Measurements from ENCODE around the gene PODXL2.

PODXL2 gene

DNA sequence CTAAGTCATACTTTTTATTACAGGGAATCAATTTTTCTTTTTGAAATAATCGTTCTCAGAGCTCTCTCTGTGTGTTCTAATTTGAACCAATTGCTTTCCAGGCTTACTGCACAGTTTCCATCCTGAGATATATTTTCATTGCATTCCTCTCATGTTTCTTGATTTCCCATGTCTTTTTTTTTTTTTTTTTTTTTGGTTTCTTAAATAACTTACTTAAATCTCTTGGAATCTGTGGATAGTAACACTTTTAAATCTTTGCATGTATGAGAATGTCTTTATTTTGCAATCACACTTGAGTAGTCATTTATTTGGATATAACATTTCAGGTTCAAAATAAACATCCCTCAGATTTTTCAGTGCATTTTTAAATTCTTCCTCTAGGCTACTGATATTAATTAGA lies 29.2 kb downstream of the PODXL2 start:
- DNase-seq (ENCODE audit: low spot score): no peak

DNA sequence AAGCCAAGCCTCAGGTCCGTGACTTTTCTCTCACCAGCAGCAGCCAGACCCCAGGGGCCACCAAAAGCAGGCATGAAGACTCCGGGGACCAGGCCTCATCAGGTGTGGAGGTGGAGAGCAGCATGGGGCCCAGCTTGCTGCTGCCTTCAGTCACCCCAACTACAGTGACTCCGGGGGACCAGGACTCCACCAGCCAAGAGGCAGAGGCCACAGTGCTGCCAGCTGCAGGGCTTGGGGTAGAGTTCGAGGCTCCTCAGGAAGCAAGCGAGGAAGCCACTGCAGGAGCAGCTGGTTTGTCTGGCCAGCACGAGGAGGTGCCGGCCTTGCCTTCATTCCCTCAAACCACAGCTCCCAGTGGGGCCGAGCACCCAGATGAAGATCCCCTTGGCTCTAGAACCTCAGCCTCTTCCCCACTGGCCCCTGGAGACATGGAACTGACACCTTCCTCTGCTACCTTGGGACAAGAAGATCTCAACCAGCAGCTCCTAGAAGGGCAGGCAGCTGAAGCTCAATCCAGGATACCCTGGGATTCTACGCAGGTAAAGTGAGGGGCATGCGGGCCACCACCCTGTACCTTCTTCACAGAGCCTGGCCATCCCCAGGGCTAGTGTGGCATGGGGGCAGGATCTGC lies 31.8 kb downstream of the PODXL2 start:
- no peak for DNase-seq (ENCODE audit: low spot score)

DNA sequence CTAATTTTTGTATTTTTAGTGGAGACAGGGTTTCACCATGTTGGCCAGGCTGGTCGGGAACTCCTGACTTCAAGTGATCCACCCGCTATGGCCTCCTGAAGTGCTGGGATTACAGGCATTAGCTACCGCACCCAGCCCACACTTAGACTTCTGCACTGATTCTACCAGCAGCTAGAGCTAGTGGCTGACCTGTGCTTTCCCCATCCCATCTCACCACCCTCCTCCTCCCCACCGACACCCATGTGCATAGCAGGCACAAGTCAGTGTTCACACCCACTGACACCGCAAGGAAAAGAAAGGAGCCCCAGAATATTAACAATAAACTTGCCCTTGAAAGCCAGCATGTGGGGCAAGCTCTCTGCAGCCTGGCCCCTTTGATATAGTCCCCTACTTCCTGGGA lies 32.6 kb downstream of the PODXL2 start:
- no peak for DNase-seq (ENCODE audit: low spot score)

DNA sequence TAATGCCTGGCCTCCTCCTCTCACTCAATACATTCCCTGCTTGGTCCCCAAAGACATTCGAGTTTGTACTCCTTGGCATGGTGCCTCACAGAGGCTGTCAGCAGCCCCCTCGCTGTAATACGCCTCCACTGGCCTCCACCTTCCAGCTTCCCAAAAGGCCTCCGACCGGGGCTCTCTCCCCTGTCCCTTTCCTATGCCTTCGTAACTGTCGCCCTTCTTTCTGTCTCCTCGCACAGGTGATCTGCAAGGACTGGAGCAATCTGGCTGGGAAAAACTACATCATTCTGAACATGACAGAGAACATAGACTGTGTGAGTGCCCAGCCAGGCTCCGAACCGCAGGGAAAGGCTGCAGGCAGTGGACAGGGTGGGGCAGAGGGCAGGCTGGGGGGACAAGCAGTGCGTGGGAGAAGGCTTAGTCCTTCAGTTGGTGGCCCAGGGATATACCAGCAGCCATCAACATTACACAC lies 33.0 kb downstream of the PODXL2 start:
- DNase-seq (ENCODE audit: low spot score): no peak

DNA sequence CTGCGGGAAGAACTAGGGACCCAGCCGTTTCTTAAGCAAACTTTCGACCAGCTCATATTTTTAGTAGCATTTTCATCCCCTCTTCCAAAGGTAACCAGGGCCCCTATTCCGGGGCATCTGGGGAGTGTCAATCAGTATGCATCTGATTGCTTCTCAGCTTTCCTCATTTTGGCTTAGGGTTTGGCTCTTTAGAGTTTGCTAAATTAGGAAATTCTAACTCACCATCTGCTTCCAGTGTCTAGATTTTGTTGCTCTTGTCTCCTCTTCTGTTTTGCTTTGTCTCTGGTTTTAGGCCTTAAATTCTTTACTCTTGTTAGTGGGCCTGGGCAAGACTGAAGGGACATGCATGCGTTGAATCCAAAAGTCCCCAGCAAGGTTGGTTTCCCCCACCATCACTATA lies 34.2 kb downstream of the PODXL2 start:
- DNase-seq (ENCODE audit: low spot score): no peak

DNA sequence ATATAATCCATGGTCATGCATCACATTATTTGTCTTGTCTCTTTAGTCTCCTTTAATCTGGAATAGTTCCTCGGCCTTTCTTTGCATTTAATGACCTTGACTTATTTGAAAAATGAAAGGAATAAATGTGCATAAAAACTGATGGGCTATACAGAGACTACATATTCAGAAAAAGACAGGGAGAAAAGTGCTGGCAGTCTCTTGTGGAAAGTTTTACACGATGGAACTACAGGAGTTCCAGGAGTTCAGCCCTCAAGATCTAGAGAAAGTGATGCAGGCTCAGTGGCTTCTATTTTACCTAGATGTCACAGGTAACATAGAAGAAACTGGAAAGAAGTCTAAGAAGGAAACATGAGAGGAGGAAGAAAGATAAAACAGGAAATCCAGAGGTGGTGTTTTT lies 36.2 kb downstream of the PODXL2 start:
- no peak for DNase-seq (ENCODE audit: low spot score)

DNA sequence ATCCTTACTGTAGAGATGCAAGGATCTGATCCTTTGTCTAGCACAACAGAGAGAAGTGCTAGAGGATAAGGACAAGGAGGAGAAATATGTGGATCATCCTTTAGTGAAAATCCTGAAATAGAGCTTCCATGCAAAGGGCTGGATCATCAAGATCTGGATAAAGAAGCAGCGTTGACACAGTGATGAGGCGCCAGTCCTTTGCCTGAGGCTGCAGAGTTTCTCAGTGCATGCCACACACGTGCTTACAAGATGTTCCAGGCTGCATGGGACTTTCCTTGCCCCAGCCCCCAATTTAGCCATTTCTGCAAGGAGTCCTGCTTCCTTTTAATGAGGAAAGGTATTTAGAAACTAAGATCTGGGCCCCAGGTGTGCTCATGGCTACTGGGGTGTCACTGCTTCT lies 36.6 kb downstream of the PODXL2 start:
- DNase-seq (ENCODE audit: low spot score): no peak

DNA sequence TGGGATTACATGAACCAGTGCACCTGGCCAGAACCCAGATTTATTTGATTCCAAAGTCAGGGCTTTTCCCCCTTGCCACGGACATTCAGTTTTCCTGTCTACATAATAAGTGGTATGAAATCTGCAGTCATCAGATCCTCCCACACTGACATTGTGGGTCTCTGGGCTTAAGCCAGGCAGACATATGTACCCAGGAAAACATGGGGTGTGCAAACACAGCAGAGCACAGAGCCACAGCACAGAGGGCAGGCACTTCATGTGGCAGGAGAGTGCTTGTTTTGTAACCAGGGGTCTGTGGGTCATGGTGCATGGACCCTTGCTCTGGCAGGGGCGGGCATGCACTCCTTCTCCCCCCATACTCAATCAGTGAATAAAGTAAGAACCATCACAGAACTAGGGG lies 37.7 kb downstream of the PODXL2 start:
- DNase-seq (ENCODE audit: low spot score): no peak

DNA sequence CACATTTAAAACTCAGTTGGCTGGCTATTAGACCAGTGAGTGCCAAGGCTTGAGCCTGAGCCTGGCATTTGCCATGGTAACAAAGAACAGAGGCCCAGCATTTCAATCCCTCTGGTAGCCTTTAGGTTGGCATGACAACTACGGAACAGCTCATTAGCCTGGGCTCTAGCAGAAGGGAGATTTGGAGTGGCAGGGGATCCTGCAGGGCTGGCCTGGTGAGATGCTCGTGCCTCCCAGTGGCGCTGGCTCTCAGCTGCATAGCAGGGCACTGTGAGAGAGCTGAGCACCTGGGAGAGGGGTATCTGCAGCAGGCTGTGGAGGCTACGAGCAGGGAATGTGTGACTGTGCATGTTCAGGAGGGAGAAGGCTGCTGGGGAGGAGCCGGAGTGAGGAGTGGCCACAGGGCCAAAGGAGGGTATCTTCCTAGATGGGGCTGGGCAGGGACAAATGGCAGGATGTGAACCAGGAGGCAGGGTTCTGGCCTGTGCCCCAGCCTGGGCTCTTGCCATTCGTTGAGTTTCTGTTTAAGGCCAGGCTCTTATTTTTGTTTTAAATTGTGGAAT lies 38.2 kb downstream of the PODXL2 start:
- no peak for DNase-seq (ENCODE audit: low spot score)

DNA sequence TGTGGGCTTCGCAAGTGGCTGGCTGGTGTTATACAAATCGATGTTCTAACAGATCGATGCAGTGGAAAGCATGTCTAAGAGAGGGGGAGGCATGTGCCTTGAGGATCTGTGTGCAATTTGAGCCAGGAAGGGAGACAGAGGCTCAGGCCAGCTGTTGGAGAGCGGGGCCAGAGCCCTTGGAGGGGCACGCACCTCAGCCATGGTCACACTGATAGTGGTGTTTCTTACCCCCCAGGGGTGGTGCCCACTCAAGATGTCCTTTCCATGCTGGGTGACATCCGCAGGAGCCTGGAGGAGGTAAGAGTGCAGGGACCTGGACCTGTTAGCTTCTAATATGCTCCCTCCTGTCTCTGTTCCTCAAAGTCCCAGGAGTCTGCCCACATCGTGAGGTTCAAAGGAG lies 39.9 kb downstream of the PODXL2 start:
- DNase-seq (ENCODE audit: low spot score): no peak

DNA sequence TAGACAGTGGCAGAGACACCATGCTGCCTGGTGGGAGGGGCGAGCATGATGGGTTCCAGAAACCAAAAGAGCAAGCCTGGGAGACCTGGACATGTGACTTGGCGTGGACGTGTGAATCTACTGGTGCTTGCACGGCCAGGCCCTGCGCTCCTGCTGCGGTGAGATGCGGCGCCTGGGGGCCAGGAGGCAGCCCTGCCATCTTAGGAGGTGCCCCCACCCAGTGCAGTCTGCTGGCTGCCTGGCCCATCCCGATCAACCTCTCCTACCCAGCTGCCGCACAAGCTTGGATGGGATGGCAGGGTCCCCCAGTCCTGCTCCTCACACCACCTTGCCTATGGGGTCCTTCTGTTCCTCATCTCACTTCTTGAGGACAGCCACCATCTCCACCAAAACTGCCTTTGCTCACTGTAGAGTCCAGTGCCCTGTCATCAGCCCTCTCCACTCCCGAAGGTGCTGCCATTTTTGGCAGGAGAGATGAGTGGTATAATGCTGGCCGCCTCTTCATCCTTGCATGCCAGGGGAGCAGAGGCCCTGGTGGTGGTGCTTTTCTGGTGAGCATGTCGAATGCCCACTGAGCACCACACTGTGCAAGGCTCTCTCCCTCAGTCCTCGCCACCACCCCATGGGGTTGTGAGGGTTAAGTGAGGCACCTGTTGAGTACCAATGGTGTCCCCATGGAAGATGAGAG lies 40.7 kb downstream of the PODXL2 start:
- no peak for DNase-seq (ENCODE audit: low spot score)

DNA sequence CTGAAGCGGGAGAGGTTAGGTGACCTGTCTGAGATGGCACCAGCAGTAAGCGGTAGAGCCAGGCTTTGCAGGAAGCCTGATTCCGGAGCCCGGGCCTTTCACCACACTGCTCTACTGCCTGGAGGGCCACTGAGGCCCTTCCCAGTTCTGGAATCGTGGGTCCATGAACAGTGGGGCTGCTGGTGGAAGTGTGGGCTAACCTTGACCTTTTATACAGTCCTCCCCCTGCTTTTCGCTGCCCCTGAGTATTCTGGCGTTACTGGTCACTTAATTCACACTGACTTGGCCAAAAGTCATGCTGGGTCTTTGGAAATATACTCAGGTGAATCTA lies 41.2 kb downstream of the PODXL2 start:
- DNase-seq (ENCODE audit: low spot score): no peak

DNA sequence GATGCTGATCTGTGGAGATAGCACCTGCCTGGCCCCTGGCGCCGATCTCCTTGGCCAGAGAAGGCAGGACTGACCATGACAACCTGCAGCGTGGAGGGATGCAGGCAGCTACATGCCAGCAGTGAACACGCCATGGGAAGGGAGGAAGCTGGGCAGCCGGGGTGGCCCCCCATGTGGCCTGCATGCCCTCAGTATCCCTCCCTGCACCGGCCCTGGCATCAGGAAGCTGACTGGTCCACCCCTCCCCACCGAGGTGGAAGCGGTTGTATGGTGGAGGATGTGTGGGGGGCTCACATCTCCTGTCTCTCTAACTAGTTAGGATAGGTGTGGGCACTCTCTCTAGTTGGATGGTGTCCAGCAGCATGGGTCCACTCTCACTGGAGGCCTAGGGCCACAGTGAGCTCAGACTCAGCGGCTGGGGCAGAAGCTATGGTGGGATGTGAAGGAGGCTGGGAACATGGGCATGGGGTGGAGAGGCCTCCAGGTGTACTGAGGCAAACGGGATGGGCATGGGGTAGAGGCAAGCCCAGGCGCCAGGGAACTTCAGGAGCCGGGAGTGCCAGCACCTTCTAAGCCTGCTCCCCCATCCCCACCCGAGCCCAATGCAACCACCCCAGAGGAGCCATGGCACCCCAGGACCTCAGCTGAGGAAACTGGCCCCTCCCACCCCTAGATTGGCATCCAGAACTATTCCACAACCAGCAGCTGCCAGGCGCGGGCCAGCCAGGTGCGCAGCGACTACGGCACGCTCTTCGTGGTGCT lies 42.0 kb downstream of the PODXL2 start:
- DNase-seq (ENCODE audit: low spot score): no peak

DNA sequence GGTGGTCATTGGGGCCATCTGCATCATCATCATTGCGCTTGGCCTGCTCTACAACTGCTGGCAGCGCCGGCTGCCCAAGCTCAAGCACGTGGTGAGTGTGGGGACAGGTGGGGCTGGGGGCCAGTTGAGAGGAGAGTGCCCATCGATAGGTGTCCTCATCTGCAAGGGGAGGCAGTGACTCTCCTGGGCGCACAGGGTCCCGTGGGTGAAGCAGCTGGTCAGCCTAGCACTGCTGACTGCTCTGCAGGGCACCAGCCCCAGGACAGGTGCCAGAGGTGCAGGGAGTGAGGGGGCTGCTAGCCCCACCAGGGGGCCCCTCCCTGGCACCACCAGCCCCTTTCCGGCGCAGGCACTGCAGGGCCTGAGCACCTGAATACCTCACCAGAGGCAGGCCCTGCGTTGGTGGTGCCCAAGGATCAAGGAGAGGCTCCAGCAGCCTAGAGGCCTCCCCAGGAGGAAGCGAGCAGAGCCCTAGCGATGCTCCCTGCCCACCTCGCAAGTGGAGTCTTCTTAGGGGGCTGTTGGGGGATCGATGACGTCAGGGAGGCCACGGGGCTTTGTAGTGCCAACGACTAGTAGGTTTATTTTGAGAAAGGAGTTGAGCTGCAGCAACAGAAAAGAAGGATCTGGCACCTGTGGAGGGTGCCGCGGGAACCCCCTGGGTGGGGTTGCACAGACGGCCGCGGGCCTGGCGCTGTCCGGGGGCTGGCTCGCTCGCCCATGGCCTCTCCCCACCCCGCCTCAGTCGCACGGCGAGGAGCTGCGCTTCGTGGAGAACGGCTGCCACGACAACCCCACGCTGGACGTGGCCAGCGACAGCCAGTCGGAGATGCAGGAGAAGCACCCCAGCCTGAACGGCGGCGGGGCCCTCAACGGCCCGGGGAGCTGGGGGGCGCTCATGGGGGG lies 42.8 kb downstream of the PODXL2 start:
- peak; percentile 65 for DNase-seq (ENCODE audit: low spot score)

DNA sequence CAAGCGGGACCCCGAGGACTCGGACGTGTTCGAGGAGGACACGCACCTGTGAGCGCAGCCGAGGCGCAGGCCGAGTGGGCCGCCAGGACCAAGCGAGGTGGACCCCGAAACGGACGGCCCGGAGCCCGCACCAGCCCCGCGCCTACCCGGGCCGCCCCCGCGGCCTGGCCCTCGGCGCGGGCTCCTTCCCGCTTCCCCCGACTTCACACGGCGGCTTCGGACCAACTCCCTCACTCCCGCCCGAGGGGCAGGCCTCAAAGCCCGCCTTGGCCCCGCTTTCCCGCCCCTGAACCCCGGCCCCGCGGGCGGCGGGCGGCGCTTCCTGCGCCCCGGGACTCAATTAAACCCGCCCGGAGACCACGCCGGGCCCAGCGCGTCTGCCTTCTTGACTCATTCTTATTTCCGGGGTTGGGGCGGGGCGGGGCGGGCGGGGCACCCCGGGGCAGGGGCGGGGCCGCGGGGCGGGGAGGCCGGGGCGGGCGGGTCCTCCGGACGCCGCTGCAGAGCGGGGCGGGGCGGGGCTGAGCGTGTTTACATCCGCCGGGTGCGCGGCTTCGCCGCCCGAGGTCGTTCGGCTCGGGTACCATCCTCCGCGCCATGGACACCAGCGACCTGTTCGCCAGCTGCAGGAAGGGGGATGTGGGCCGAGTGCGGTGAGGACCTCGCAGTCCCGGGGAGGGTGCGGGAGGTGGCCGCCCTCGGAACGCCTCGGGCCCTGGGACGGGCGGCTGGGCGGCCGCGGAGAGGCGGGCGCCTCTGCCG lies 43.6 kb downstream of the PODXL2 start, which contains the start of gene ABTB1:
TSS of gene ABTB1 (plus strand) at position 524 of the 762 bp plus-strand sequence. CDS start at position 598, 74 bp downstream.
- peak; percentile 99 for DNase-seq (ENCODE audit: low spot score)

DNA sequence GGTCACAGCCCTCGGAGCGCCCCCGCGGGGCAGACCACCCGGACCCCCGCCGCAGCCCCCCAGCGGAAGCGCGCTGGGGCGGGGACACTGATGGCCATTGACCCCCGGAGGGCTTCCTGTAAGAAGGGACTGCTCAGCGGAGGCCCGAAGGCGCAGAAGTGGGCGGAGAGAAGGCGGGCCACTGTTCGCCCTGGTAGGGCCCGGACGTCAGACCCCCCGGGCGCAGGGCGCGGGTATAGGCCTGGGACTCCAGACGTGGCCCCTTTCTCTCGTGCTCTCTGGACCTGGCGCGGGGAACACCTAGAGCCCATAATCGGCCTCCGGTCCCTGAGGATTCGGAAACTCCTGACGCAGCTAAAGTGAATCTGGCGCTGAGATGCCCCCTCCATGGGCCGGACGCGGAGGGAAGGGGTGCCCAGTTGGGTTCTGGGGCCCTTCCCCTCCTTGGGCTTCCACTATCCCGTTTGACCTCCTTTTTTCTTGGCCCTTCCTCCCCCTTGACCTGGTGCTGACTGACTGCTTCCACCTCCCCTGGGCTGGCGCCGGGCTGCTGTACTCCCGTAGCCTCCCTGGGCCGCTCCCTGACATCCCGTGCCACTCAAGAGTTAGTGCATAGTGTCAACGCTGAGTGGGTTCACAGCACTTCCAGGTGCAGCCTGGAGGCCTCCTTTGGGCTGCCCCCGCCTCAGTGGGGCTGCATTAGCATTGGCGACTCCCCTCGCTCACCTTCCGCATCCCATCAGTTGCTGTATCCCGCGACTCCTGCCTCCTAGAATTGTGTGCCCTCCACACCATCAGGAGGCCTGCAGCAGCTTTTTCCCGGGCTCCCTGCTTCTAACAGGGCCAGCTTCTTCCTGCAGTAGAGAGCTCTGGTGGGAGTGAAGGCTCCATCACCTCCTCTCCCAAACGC lies 44.5 kb downstream of the PODXL2 start:
- peak; percentile 77 for DNase-seq (ENCODE audit: low spot score)

DNA sequence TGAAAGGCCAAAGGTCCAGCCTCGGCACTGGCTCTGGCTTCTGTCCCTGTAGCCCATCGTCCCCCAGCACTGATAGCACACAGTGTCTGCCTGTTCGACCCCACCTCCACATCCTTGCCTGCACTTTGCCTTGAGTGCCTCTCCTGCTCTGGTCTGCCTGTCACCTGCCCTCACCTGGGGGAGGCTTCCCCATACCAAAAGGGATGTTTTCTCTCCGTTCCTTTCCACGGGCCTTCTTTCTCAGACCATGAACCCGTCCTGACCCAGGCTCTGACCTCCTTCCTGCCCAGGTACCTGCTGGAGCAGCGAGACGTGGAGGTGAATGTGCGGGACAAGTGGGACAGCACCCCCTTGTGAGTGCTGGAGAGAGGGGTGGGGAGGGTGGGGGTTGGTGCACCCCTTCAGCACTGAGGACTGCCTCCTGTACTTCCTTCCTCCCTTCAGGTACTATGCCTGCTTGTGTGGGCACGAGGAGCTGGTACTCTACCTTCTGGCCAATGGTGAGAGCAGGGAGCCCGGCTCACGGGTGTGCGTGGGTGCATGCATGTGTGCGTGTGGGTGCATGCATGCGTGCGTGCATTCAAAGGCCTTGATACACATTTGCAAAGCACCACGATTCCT lies 45.2 kb downstream of the PODXL2 start:
- no peak for DNase-seq (ENCODE audit: low spot score)

DNA sequence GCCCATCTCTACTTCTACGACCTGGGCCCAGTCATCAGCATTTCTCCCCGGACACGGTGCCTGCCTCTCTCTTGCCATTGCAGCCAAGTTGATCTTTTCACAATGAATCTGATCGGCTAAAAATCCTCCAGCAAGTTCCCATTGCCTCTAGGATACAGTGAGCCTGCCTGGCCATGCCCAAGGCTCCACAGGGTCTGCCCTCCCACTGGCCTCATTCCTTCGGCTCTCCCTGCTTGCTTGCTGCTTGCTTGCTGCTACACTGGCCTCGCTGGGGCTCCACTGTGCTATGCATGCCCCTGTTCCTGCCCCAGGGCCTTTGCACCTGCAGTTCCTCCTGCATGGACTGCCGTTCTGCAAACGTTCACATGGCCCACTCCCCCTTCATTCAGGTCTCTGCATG lies 45.8 kb downstream of the PODXL2 start:
- no peak for DNase-seq (ENCODE audit: low spot score)

DNA sequence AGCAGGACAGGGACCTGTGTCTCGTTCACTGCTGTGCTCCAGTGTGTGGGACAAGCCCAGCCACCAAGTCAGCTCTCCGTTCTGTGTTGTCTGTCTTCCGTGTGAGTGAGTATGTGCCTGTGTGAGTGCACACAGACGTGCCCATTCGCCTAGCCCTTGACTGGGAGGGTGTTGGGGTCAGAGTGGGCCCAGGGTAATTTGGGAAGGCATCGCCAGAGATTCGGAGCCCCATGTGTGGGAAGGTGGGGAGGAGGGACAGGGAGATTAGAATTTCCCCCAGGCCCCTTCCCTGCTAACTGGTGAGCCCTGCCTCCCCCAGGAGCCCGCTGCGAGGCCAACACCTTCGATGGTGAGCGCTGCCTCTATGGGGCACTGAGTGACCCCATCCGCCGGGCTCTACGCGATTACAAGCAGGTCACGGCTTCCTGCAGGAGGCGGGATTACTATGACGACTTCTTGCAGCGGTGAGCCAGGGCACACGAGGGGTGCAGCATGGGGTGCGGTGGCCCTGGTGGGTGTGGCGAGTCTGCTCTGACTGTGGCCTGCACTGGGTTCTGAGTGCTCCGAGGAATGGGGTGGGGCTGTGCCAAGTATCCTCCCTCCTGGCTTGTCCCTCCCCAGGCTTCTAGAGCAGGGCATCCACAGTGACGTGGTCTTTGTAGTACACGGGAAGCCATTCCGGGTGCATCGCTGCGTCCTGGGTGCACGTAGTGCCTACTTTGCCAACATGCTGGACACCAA lies 46.8 kb downstream of the PODXL2 start:
- no peak for DNase-seq (ENCODE audit: low spot score)
